Endothelial cell of umbilical vein (primary cell): ENCODE measurements around the gene ADGRG3. TPM values are rescaled to one million over a fixed set of nuclear protein-coding genes. Genes with fewer than 3 reads are reported as not detected.

Experiments used
- BruUV-seq: library from RNA; stranded (reverse); fragments of 400-500 nt; replicated peaks from 2 replicates; lab custom pipeline; 2021; lab: Mats Ljungman, UMichigan
- CTCF ChIA-PET: fragments of 300-600, 350-600 bp; sonication (Branson Sonifier 250); formaldehyde crosslinking; loops from one replicate; lab custom pipeline; 2021; ENCODE audit warnings: antibody characterized with exemption, inconsistent platforms; lab: Charles Lee
- POLR2A ChIA-PET: fragments of 300-600, 350-600 bp; sonication (Branson Sonifier 250); formaldehyde crosslinking; loops from one replicate; lab custom pipeline; 2021; ENCODE audit warnings: antibody characterized with exemption, inconsistent platforms; lab: Charles Lee
- DNase-seq: peaks from one replicate; pipeline ENCODE4 v3.0.0-alpha.2; 2011; ENCODE audit warnings: low read depth, low spot score
- FAIRE-seq: peaks from 2 replicates; lab custom pipeline; 2011; peaks lifted over from hg19 to GRCh38; lab: Jason Lieb, UNC
- H2AFZ ChIP-seq: 2 replicates; pipeline ENCODE4 v1.6.0; 2012; ENCODE audit warnings: low read depth, low read length, control low read depth, inconsistent platforms
- H3K27ac ChIP-seq: 2 replicates; pipeline ENCODE4 v1.5.1; 2011; ENCODE audit warnings: low read depth, mild to moderate bottlenecking, control low read depth, low read length, moderate library complexity; ENCODE audit not compliant: insufficient read depth
- H3K27me3 ChIP-seq, 2 experiments: 2 replicates each; pipeline versions ENCODE4 v1.6.0 to v1.6.1; 2011; ENCODE audit warnings: low read length in 2 of 2, mixed read lengths in 1 of 2; ENCODE audit not compliant: control insufficient read depth in 2 of 2, insufficient read depth in 2 of 2
- H3K36me3 ChIP-seq, 2 experiments: 2 replicates in 1 of 2; 3 replicates in 1 of 2; pipeline ENCODE4 v1.5.1; 2011; ENCODE audit warnings: low read length in 2 of 2, mild to moderate bottlenecking in 1 of 2, moderate library complexity in 1 of 2; ENCODE audit not compliant: control insufficient read depth in 2 of 2, insufficient read depth in 2 of 2; ENCODE audit errors: extremely low read depth in 1 of 2
- H3K4me1 ChIP-seq: 3 replicates; pipeline ENCODE4 v1.5.1; 2011; ENCODE audit warnings: mild to moderate bottlenecking, low read length; ENCODE audit not compliant: control insufficient read depth, insufficient read depth; ENCODE audit errors: extremely low read depth
- H3K4me2 ChIP-seq: 2 replicates; pipeline ENCODE4 v1.6.1; 2011; ENCODE audit warnings: low read length, control low read depth, mixed read lengths; ENCODE audit not compliant: insufficient read depth
- H3K4me3 ChIP-seq, 3 experiments: fragments of 200-600 bp in 1 of 3; sonication (generic), shearing (Covaris generic) in 1 of 3; replicated peaks in 1 of 3; 2 replicates each; pipeline ENCODE4 v1.5.1; 2011 to 2016; ENCODE audit warnings: control low read depth in 3 of 3, low read length in 3 of 3, mild to moderate bottlenecking in 2 of 3, inconsistent platforms in 1 of 3, low read depth in 1 of 3, moderate library complexity in 1 of 3; ENCODE audit not compliant: insufficient read depth in 1 of 3
- H3K79me2 ChIP-seq: 2 replicates; pipeline ENCODE4 v1.6.0; 2012; ENCODE audit warnings: low read length, inconsistent platforms; ENCODE audit not compliant: control insufficient read depth, insufficient read depth
- H3K9ac ChIP-seq: replicated peaks from 2 replicates; pipeline ENCODE3; 2011; ENCODE audit warnings: low read length, control low read depth; ENCODE audit not compliant: insufficient read depth; ENCODE audit errors: extremely low read depth
- H3K9me1 ChIP-seq: replicated peaks from 3 replicates; pipeline ENCODE4 v1.6.0; 2011; ENCODE audit warnings: mild to moderate bottlenecking, low read length; ENCODE audit not compliant: control insufficient read depth, insufficient read depth; ENCODE audit errors: extremely low read depth
- H3K9me3 ChIP-seq: replicated peaks from 2 replicates; pipeline ENCODE4 v1.5.1; 2012; ENCODE audit warnings: low read length, inconsistent platforms; ENCODE audit not compliant: control insufficient read depth, insufficient read depth
- H4K20me1 ChIP-seq: replicated peaks from 2 replicates; pipeline ENCODE3; 2011; ENCODE audit warnings: mild to moderate bottlenecking, low read length; ENCODE audit not compliant: control insufficient read depth, insufficient read depth; ENCODE audit errors: extremely low read depth
- EZH2 ChIP-seq: IDR thresholded peaks from 2 replicates; pipeline ENCODE4 v1.6.1; 2012; ENCODE audit warnings: borderline replicate concordance, low read depth, mild to moderate bottlenecking, moderate library complexity, low read length, inconsistent platforms; ENCODE audit not compliant: severe bottlenecking
- GATA2 ChIP-seq: IDR thresholded peaks from 2 replicates; pipeline ENCODE4 v1.7.0; 2011; ENCODE audit warnings: low read depth, mild to moderate bottlenecking, moderate library complexity, mixed read lengths, low read length; ENCODE audit not compliant: insufficient read length, insufficient read depth
- MYC ChIP-seq: IDR thresholded peaks from one replicate; pipeline ENCODE4 v1.6.1; 2011; ENCODE audit warnings: mild to moderate bottlenecking, low read depth, low read length
- POLR2AphosphoS5 ChIP-seq: IDR thresholded peaks from 2 replicates; pipeline ENCODE4 v1.6.1; 2012; ENCODE audit warnings: low read depth, mild to moderate bottlenecking, control low read depth, low read length, moderate library complexity; ENCODE audit not compliant: insufficient read depth
- dilution Hi-C: fragments of 300-500 bp; cut with MboI; formaldehyde crosslinking; loops from one replicate; pipeline ENCODE4 v1.15.0; 2019; ENCODE audit warnings: low sequenced_read_pairs; ENCODE audit not compliant: extremely low pct_ligation_motif_present
- intact Hi-C: fragments of 100-400 bp; cut with micrococcal nuclease; formaldehyde crosslinking; loops from one replicate; pipeline ENCODE4 v1.10.0; 2022
- polyA plus RNA-seq, 4 experiments: library from polyadenylated mRNA; depleted of rRNA in 3 of 4; stranded (reverse) in 3 of 4; unstranded in 1 of 4; fragments of >200 nt; gene quantifications; 2 replicates each; pipeline versions ENCODE4 v1.2.1 to v1.2.3, GENCODE V29; 2011 to 2012; ENCODE audit warnings: missing spikeins in 1 of 4
- total RNA-seq: library from RNA; stranded (reverse); gene quantifications from 2 replicates; pipeline ENCODE4 v1.2.3, GENCODE V29; 2021
- TF ChIP-seq, protein P1 (sequence below), 2 donors: IDR thresholded peaks; 1 replicate in 1 of 2; 2 replicates in 1 of 2; pipeline ENCODE4 v1.5.1; 2011; ENCODE audit warnings: low read length in 2 of 2, mild to moderate bottlenecking in 2 of 2, moderate library complexity in 2 of 2, control low read depth in 1 of 2, inconsistent platforms in 1 of 2, low read depth in 1 of 2; ENCODE audit not compliant: insufficient read depth in 1 of 2; ENCODE audit errors: extremely low read depth in 1 of 2

The ADGRG3 gene
- total and polyA plus RNA-seq, 2 donors (not counting 3 experiments of a cell fraction or from before 2014, with no cell fraction given), result not detected

DNA sequence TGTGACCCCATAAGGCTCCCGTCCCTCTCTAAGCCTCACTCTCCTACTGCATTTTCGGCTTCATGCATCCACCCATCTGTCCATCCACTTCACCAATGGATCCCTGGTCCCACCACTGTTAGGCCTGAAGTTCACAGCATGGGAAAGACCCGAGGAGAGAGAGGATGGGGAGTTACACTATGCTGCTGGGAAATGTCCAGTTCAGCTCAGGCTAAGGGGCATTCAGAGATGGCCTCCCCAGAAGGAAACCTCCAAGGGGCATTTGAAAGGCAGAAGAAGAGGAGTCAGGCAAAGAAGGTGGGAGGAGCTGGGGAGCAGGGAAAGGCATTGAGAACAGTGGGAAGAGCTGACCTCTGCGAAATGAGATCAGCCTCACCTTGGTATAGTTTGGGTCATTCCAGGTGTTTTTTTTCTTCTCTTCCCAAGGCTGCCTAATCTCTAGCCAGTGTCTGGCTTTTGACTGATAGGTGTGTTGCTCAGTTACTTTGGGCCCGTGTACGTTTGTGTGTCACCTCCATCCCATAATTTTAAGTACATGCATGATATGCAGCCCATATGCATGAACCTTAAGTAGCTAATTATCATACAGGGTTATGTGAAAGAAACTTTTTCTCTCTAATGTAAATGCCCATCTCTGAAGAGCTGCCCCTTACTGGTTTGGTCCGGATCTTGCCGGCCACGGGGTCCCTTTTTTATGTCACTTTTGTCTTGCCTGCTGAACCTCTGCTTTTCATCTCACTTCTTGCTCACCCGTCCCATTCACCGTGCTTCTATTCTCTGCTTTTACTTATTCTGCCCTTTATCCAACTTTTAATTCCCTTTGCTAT, 14.9 kb downstream of the ADGRG3 start:
- Histone ChIP-seq H2AFZ (no peak overlapping the region), H3K9me1 (no peaks in the 10 kb centered on the region), H3K4me1 (peaks cover 1% of the 10 kb centered on the region), H3K4me3 (no peak overlapping the region), H3K9ac (no peak overlapping the region), H3K27ac (no peak overlapping the region), H3K36me3 (no peaks in the 10 kb centered on the region), H3K79me2 (no peaks in the 10 kb centered on the region), H3K4me2 (no peak overlapping the region), H3K27me3 (peaks cover 2% of the 10 kb centered on the region in 2 experiments), H4K20me1 (no peaks in the 10 kb centered on the region), H3K9me3 (no peaks in the 10 kb centered on the region)
- dilution Hi-C loops (no loop called here), intact Hi-C loops (no loop called here)
- DNase-seq (no peak), FAIRE-seq (no peak)
- BruUV-seq, result no TSS peak
- ChIA-PET POLR2A (interaction anchor here (0.6 kb wide), 1 partner anchor 21 kb away, joined by 3 read pairs; no protein-coding TSS in a partner anchor), CTCF (interaction anchor here (1.9 kb wide), 1 partner anchor 11 kb away, joined by 5 read pairs; no protein-coding TSS in a partner anchor)
- TF ChIP-seq EZH2 (no peak), POLR2AphosphoS5 (no peak), MYC (no peak), GATA2 (no peak)
- TF ChIP-seq, protein P1, sequence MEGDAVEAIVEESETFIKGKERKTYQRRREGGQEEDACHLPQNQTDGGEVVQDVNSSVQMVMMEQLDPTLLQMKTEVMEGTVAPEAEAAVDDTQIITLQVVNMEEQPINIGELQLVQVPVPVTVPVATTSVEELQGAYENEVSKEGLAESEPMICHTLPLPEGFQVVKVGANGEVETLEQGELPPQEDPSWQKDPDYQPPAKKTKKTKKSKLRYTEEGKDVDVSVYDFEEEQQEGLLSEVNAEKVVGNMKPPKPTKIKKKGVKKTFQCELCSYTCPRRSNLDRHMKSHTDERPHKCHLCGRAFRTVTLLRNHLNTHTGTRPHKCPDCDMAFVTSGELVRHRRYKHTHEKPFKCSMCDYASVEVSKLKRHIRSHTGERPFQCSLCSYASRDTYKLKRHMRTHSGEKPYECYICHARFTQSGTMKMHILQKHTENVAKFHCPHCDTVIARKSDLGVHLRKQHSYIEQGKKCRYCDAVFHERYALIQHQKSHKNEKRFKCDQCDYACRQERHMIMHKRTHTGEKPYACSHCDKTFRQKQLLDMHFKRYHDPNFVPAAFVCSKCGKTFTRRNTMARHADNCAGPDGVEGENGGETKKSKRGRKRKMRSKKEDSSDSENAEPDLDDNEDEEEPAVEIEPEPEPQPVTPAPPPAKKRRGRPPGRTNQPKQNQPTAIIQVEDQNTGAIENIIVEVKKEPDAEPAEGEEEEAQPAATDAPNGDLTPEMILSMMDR (IDR thresholded peaks at IDR 0.05; ENCODE audit: extremely low read depth in 1 of 2, insufficient read depth in 1 of 2, low read depth in 1 of 2, low read length in 2 of 2), result no peak
